GM12801 (cell line): Measurements from ENCODE around the gene KLF2.

Source experiments
- TF ChIP-seq, protein P1 (sequence below): IDR thresholded peaks from one replicate; pipeline ENCODE4 v1.5.1; 2011; ENCODE audit warnings: control low read depth; ENCODE audit not compliant: insufficient read length; ENCODE audit errors: extremely low read depth

The KLF2 gene

GRCh38 chr19:16363852-16364230 is 39.2 kb downstream of the KLF2 start:
- TF ChIP-seq, protein P1, sequence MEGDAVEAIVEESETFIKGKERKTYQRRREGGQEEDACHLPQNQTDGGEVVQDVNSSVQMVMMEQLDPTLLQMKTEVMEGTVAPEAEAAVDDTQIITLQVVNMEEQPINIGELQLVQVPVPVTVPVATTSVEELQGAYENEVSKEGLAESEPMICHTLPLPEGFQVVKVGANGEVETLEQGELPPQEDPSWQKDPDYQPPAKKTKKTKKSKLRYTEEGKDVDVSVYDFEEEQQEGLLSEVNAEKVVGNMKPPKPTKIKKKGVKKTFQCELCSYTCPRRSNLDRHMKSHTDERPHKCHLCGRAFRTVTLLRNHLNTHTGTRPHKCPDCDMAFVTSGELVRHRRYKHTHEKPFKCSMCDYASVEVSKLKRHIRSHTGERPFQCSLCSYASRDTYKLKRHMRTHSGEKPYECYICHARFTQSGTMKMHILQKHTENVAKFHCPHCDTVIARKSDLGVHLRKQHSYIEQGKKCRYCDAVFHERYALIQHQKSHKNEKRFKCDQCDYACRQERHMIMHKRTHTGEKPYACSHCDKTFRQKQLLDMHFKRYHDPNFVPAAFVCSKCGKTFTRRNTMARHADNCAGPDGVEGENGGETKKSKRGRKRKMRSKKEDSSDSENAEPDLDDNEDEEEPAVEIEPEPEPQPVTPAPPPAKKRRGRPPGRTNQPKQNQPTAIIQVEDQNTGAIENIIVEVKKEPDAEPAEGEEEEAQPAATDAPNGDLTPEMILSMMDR, result no peak

DNA sequence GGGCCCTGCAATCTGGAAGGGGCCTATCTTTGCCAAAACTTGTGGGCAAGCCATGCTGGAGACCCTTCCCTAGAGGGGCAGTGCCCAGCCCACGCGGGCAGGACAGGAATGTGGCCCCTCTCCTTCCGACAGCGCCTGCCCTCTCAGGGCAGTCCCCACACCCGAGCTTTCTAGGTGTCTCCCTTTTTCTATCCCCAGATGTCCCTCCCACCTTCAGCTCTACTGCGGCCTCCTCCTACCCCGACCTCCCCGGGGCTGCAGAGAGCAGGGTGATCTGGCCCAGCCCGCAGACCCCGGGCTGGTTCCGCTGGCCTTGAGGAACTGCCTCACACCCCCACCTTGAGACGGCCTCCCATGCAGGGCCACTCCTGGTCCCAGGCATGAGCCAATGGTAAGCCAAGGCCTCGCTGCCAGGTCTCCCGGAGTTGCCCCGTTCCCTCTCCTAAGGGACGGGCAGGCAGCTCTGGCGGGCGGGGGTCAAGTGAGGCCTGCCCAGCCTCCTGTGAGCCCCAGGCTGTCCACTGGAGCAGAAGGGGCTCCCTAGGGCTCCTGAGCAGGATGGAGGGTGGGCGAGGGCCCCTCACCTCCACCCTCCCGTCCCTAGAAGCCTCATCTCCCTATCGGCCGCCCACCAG is 39.7 kb downstream of the KLF2 start:
- TF ChIP-seq, protein P1, result no peak

DNA sequence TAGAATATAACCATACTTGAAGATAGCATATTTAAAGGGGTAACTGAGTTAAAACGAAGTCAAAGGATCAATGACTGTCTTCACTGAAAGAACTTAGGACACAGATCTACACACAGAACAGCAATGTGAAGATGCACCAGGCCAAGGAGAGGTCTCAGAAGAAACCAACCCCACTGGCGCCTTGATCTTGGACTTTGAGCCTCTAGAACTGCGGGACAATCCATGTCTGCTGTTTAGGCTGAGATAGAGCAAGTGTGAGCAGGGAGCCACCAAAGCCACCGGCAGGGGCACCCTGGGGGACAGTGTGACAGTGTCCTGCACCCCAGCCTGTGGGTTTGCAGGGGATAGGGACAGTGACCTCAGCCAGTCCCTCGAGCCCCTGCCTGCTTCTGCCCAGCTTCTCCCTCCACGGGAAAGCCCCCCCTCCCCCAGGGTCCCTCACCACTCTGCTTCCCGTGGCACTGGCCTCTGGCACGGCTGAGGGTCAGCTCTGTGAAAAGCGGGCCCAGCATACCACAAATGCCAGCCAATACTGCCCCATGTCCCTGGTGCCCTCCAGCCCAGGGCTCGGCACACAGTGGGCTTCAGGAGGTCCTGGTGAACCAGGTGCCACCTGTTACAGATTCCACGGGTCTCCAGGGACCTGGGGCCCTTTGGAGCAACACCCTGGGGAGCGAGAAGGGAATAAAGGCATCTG is 40.8 kb downstream of the KLF2 start:
- TF ChIP-seq, protein P1, result no peak

DNA sequence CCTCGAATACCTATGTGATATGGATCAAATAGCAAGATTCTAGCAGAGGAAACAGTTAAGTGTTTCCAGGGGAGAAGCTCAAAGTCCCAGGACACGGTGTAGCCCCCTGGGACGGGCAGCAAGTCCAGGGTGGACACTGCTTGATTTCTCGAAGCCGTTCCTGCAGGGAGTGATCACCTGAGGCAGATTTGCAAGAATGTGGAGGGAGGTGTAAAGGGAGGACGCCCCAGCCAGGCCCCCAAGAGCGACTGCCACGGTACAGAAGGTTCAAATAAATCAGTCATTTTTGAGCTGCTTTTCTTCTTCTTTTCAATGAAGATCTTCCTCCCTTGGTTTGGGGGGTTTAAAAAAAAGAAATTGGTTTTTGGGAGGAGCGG is 41.4 kb downstream of the KLF2 start:
- TF ChIP-seq, protein P1, result no peak

GRCh38 chr19:16366433-16367260 is 42.0 kb downstream of the KLF2 start:
- TF ChIP-seq, protein P1, result no peak

DNA sequence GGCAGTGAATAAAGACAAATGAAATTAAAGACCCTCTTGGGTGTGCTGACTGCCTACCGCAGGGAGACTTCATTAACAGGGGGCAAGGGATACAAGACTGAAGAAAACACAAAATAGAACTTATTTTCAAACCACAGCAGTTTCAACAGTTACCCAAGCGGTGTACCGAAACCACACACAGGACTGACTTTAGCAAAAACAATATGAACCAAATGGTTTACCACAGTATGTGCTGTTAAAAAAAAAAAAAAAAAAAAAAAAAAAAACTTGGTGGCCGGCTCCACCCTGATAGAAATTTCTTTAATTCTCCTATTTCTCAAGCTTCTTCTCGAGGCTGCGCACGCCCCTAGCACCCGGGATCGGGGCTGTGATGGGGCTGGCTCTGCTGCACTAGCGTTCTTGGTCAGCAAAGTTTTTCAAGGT is 42.6 kb downstream of the KLF2 start:
- TF ChIP-seq, protein P1, result no peak

- TF ChIP-seq, protein P1, result no peak
Measured at GRCh38 chr19:16368385-16369305, 44.0 kb downstream of the KLF2 start.
